GM12874 (cell line): ENCODE data around the gene LYG2.

ENCODE experiments used
- CTCF ChIP-seq: IDR thresholded peaks from 2 replicates; pipeline ENCODE4 v1.5.1; 2011; ENCODE audit warnings: low read depth, mild to moderate bottlenecking, control low read depth, low read length, moderate library complexity; ENCODE audit not compliant: insufficient read depth

The LYG2 gene

GRCh38 chr2:99238599-99238998 lies 16.9 kb downstream of the LYG2 start:
- no peak for TF ChIP-seq CTCF

GRCh38 chr2:99217929-99218501 lies 37.5 kb downstream of the LYG2 start:
- no peak for TF ChIP-seq CTCF

- TF ChIP-seq CTCF: no peak
These were observed 39.4 kb downstream of the LYG2 start for GRCh38 chr2:99216096-99216495.

- TF ChIP-seq CTCF: no peak
These were observed 50.0 kb downstream of the LYG2 start for GRCh38 chr2:99205491-99205890.

GRCh38 chr2:99201959-99202678 lies 53.3 kb downstream of the LYG2 start:
- TF ChIP-seq CTCF: no peak

GRCh38 chr2:99200076-99200800 lies 55.2 kb downstream of the LYG2 start:
- TF ChIP-seq CTCF: no peak

- no peak for TF ChIP-seq CTCF
These were observed 57.2 kb downstream of the LYG2 start for GRCh38 chr2:99198103-99198841.
